HT1080 (cell line): Measurements from ENCODE around the gene EBF4. TPM values are rescaled to one million over a fixed set of nuclear protein-coding genes. Genes with fewer than 3 reads are reported as not detected.

Experiments
- DNase-seq: peaks from one replicate; pipeline ENCODE4 v3.0.0-alpha.2; 2015; ENCODE audit warnings: low read depth
- small RNA-seq: library from RNA; depleted of rRNA; stranded (forward); fragments of <200 nt; gene quantifications from one replicate; pipeline ENCODE3, GENCODE V24; 2014
- total RNA-seq: library from RNA; depleted of rRNA; stranded (reverse); fragments of >200 nt; shearing (Covaris generic); gene quantifications from 2 replicates; pipeline ENCODE4 v1.2.3, GENCODE V29; 2014; rRNA removed

EBF4 gene
- total RNA-seq, 1 experiment from 2014 or later: not detected

DNA sequence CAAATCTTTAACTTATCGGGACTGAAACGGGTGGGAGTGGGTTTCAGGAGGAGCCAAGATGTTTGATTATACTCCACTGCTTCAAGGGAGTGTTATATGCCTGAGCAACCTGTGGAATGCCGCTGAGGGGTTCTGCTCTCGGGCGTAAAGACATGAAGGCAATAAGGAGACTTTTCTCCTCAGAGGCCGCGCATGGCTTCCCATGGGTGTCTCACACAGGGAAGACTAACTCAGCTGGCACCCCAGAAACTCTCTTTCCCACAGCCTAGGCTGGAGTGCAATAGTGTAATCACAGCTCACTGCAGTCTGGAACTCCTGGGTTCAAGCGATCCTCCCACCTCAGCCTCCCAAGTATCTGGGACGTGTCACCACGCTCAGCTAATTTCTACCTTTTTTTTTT is 117.1 kb downstream of the EBF4 start:
- DNase-seq: no peak

Small RNA genes within 50 kb of the gene (small RNA-seq; reads per million reads assigned to genes)
- gene SNORA51 (not detected), gene SNORD110 (not detected), gene SNORD56 (not detected), gene SNORD57 (not detected), gene SNORD86 (not detected)

Other genes starting within 250 kb of the EBF4 start
- gene SNRPB, start 222.0 kb upstream of the EBF4 start, total RNA-seq: 674 and 709 TPM in 2 replicates
- gene ZNF343, start 183.9 kb upstream of the EBF4 start, total RNA-seq: 12.8 and 19.6 TPM in 2 replicates
- not detected in 2 replicates for gene TMC2, start 156.2 kb upstream of the EBF4 start, total RNA-seq
- 493 and 581 TPM in 2 replicates for gene NOP56, start 40.1 kb upstream of the EBF4 start, total RNA-seq
- gene IDH3B, start 28.6 kb upstream of the EBF4 start, total RNA-seq: 187 and 197 TPM in 2 replicates
- not detected in 2 replicates for gene CPXM1, start 107.8 kb downstream of the EBF4 start, total RNA-seq
- gene C20orf141, start 122.2 kb downstream of the EBF4 start, total RNA-seq: 0.50 TPM in 1 of 2 replicates, not detected in the other
- not detected in 2 replicates for gene TMEM239, start 123.6 kb downstream of the EBF4 start, total RNA-seq
- 26.2 and 29.3 TPM in 2 replicates for gene PCED1A, start 147.9 kb downstream of the EBF4 start, total RNA-seq
- 32.6 TPM in 2 replicates for gene VPS16, start 148.0 kb downstream of the EBF4 start, total RNA-seq
- gene PTPRA, start 180.7 kb downstream of the EBF4 start, total RNA-seq: 25.2 and 36.5 TPM in 2 replicates